NT2/D1 (cell line): ENCODE data around the gene MRC2.

Experiments used
- DNase-seq: peaks from one replicate; pipeline ENCODE4 v3.0.0-alpha.2; 2011; ENCODE audit warnings: low read depth, low spot score
- H3K27me3 ChIP-seq: 2 replicates; pipeline ENCODE4 v1.6.0; 2011; ENCODE audit warnings: mild to moderate bottlenecking; ENCODE audit not compliant: insufficient read length, insufficient read depth
- H3K36me3 ChIP-seq: 2 replicates; pipeline ENCODE4 v1.6.1; 2011; ENCODE audit warnings: mild to moderate bottlenecking, low read length, mixed read lengths; ENCODE audit not compliant: insufficient read depth, insufficient read length
- H3K4me1 ChIP-seq: 2 replicates; pipeline ENCODE4 v1.5.1; 2011; ENCODE audit not compliant: insufficient read depth, insufficient read length
- H3K4me3 ChIP-seq: 2 replicates; pipeline ENCODE4 v1.5.1; 2011; ENCODE audit warnings: low read depth; ENCODE audit not compliant: insufficient read length
- H3K9ac ChIP-seq: 2 replicates; pipeline ENCODE4 v1.6.0; 2011; ENCODE audit warnings: low read depth; ENCODE audit not compliant: insufficient read length
- H3K9me3 ChIP-seq: 2 replicates; pipeline ENCODE4 v1.5.1; 2011; ENCODE audit warnings: mild to moderate bottlenecking, low read length; ENCODE audit not compliant: insufficient read depth
- SUZ12 ChIP-seq: IDR thresholded peaks from 2 replicates; pipeline ENCODE4 v1.6.1; 2011; ENCODE audit not compliant: insufficient read length, insufficient read depth; ENCODE audit errors: extremely low read depth
- YY1 ChIP-seq: IDR thresholded peaks from 2 replicates; pipeline ENCODE4 v1.6.1; 2011; ENCODE audit not compliant: insufficient read length, insufficient read depth
- ZNF274 ChIP-seq: IDR thresholded peaks from 2 replicates; pipeline ENCODE4 v1.6.1; 2011; ENCODE audit warnings: mild to moderate bottlenecking, low read depth, low read length

Gene MRC2, protein sequence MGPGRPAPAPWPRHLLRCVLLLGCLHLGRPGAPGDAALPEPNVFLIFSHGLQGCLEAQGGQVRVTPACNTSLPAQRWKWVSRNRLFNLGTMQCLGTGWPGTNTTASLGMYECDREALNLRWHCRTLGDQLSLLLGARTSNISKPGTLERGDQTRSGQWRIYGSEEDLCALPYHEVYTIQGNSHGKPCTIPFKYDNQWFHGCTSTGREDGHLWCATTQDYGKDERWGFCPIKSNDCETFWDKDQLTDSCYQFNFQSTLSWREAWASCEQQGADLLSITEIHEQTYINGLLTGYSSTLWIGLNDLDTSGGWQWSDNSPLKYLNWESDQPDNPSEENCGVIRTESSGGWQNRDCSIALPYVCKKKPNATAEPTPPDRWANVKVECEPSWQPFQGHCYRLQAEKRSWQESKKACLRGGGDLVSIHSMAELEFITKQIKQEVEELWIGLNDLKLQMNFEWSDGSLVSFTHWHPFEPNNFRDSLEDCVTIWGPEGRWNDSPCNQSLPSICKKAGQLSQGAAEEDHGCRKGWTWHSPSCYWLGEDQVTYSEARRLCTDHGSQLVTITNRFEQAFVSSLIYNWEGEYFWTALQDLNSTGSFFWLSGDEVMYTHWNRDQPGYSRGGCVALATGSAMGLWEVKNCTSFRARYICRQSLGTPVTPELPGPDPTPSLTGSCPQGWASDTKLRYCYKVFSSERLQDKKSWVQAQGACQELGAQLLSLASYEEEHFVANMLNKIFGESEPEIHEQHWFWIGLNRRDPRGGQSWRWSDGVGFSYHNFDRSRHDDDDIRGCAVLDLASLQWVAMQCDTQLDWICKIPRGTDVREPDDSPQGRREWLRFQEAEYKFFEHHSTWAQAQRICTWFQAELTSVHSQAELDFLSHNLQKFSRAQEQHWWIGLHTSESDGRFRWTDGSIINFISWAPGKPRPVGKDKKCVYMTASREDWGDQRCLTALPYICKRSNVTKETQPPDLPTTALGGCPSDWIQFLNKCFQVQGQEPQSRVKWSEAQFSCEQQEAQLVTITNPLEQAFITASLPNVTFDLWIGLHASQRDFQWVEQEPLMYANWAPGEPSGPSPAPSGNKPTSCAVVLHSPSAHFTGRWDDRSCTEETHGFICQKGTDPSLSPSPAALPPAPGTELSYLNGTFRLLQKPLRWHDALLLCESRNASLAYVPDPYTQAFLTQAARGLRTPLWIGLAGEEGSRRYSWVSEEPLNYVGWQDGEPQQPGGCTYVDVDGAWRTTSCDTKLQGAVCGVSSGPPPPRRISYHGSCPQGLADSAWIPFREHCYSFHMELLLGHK (N-terminal part only)

DNA sequence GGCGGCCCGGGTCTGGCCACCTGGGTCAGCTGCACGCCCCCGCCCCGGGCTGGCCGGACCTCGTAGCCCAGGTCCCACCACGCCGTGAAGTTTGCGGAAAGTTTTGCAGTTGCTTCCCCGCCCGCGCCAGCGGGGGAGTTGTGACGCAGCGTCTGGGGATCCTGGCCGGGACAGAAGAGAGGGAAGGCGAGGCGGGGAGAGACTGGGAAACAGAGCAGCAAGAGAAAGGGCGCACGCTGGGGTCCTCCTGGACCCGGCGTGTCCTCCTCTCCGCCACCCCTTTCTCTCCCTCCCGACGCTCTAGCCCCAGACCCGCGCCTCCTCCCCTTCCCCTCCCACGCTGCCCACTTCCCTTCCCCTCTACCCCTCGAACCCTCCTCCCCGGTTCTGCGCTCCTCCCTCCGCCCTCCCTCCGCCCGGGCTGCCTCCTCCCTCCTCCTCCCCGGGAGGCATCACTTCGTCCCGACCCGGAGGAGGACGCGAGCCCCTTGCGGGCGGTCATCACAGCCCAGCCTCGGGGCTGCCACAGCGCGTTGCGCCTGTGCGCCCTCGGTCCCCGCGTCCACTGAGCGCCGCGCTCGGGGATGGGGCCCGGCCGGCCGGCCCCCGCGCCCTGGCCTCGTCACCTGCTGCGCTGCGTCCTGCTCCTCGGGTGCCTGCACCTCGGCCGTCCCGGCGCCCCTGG lies at the start of gene MRC2:
Gene MRC2, plus strand, starts transcription at position 452 of the 685 bp plus-strand sequence. Its CDS starts 133 bp downstream, at position 585.
- Histone ChIP-seq H3K4me3 (peak within 1 kb of the TSS; percentile 74), H3K36me3 (peaks cover 33% of the 10 kb centered on the region), H3K27me3 (no peaks in the 10 kb centered on the region), H3K9me3 (no peaks in the 10 kb centered on the region), H3K9ac (peak within 1 kb of the TSS; percentile 94), H3K4me1 (peaks cover 26% of the 10 kb centered on the region)
- TF ChIP-seq SUZ12 (no peak), ZNF274 (no peak), YY1 (no peak)
- DNase-seq, result no peak

DNA sequence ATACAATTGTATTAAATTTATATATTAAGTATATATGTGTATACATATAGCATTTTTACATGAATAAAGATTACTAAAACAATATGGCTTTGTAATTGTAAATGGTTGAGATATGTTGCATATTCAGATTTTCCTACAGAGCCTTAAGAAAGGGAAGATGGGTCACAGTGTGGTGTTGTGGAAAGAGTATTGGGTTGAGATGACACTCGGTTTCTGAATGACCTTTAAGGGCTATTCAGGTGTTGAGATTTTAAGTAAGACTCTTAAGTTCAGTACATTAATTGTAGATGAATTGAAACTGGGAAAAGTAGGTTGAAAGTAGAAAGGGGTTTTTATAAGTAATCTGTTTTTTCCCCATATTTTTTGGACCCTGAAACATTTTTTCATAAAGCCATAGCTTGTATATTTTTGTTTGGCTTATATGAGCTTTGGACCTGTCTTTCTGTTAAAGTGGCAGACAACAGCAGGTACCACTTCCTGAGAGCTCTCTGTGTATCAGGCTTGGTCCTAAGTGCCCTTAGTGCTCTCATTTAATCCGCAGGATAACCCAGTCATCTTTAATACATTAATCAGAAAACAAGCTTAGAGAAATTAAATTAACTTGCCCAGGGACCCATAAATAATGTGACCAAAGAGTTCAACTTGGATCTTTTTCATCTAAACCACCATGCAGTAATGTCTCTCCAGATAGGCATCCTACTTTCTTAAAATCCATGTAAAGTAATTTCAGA lies 48.5 kb upstream of the MRC2 start:
- Histone ChIP-seq H3K9me3 (no peaks in the 10 kb centered on the region), H3K4me1 (no peaks in the 10 kb centered on the region), H3K9ac (no peak overlapping the region), H3K4me3 (no peak overlapping the region), H3K36me3 (peaks cover 73% of the 10 kb centered on the region), H3K27me3 (no peaks in the 10 kb centered on the region)
- no peak for DNase-seq
- TF ChIP-seq SUZ12, result no peak
- no peak for TF ChIP-seq YY1
- TF ChIP-seq ZNF274, result no peak

DNA sequence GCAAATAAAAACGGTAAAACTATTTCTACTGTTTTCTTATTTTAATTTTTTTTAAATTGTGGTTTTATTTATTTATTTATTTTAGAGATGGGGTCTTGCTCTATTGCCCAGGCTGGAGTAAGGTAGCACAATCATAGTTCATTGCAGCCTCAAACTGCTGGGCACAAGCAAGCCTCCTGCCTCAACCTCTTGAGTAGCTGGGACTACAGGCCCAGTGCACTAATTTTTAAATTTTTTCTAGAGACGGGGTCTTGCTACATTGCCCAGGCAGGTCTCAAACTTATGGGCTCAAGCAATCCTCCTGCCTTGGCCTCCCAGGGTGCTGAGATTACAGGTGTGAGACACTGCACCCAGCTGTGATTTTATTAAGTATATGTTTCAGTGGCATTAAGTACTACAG lies 46.5 kb upstream of the MRC2 start:
- no peaks in the 10 kb centered on the region for H3K4me1 ChIP-seq
- H3K9me3 ChIP-seq, result no peaks in the 10 kb centered on the region
- H3K4me3 ChIP-seq, result no peak overlapping the region
- DNase-seq, result no peak
- TF ChIP-seq SUZ12, result no peak
- TF ChIP-seq YY1, result no peak
- TF ChIP-seq ZNF274, result no peak
- H3K9ac ChIP-seq, result no peak overlapping the region
- H3K36me3 ChIP-seq, result peaks cover 65% of the 10 kb centered on the region
- no peaks in the 10 kb centered on the region for H3K27me3 ChIP-seq

DNA sequence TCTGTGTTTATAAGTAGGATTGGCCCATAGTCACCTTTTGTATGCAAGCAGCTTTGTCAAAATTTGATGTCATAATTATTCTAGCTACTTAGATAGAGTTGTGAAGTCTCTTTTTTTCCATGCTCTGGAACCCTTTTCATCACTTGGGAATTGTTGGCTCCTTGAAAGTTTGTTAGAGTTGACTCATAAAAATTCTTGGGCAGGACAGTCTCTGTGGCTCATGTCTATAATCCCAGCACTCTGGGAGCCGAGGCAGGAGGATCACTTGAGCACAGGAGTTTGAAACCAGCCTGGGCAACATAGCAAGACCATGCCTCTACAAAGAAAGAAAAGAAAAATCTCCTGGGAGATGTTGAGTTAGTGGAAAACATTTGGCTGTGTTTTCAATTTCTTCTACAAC lies 45.7 kb upstream of the MRC2 start:
- Histone ChIP-seq H3K4me1 (no peaks in the 10 kb centered on the region), H3K36me3 (peaks cover 68% of the 10 kb centered on the region), H3K4me3 (no peak overlapping the region), H3K9ac (no peak overlapping the region), H3K27me3 (no peaks in the 10 kb centered on the region), H3K9me3 (no peaks in the 10 kb centered on the region)
- no peak for DNase-seq
- TF ChIP-seq SUZ12 (no peak), YY1 (no peak), ZNF274 (no peak)

DNA sequence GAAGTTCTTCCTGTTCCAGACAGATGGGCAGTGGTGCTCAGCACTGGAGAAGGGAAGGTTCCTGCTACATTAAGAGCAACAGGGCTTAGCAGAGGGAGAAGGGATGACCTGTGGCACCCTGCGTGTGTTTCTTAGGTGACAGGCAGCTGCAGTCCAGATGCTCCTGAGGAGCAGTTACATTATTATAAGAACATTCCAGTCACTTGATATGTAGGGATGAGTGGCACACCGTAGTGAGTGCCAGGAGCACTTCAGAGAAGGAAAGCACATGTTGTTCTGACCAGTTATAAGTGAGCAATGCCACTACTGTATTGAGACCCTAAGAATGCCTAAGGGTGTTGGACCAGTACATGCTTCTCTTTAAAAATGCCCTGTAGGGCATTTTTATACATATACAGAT lies 39.9 kb upstream of the MRC2 start:
- no peaks in the 10 kb centered on the region for H3K27me3 ChIP-seq
- no peak overlapping the region for H3K9ac ChIP-seq
- H3K4me3 ChIP-seq, result no peak overlapping the region
- TF ChIP-seq YY1 (no peak), ZNF274 (no peak), SUZ12 (no peak)
- H3K36me3 ChIP-seq, result peaks cover 58% of the 10 kb centered on the region
- no peaks in the 10 kb centered on the region for H3K4me1 ChIP-seq
- no peaks in the 10 kb centered on the region for H3K9me3 ChIP-seq
- no peak for DNase-seq

DNA sequence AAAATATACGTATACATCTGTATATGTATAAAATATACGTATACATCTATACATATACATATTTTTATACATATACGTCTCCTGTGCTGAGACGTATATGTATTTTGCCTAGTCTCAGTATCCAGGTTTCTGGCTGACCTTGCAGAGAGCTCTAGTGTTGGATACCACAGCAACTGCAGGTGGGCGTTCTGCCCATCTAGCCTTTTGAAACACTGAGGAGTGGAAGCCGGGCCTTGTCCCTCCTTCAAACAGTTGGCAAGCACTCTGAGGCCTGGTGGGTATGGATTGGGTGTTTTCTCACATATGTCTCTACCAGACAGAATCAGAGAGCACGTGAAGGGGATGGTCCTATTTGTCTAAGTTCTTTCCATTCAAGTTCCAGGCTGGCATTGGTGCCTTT lies 39.4 kb upstream of the MRC2 start:
- H3K27me3 ChIP-seq, result no peaks in the 10 kb centered on the region
- H3K36me3 ChIP-seq, result peaks cover 57% of the 10 kb centered on the region
- no peaks in the 10 kb centered on the region for H3K9me3 ChIP-seq
- no peak overlapping the region for H3K9ac ChIP-seq
- no peak for TF ChIP-seq YY1
- no peak for TF ChIP-seq ZNF274
- no peak for TF ChIP-seq SUZ12
- H3K4me3 ChIP-seq, result no peak overlapping the region
- DNase-seq, result no peak
- H3K4me1 ChIP-seq, result no peaks in the 10 kb centered on the region
